Measurements from ENCODE around the gene RNF207. TPM values are rescaled to one million over a fixed set of nuclear protein-coding genes. Genes with fewer than 3 reads are reported as not detected.

Gene RNF207
- 4.1 and 23.6 TPM in 2 replicates for total RNA-seq

GRCh38 chr1:6205849-6206519, at the start of gene RNF207:
RNF207 (plus strand) TSS chr1:6206119; CDS start chr1:6206536, 417 bp downstream.

GRCh38 chr1:6180268-6180706, 25.6 kb upstream of the RNF207 start, which contains the start of gene CHD5:
CHD5 (minus strand) TSS chr1:6180321; CDS start chr1:6180023, 298 bp downstream.

GRCh38 chr1:6199298-6200187, 6.4 kb upstream of the RNF207 start, which contains the start of gene RPL22:
RPL22 (minus strand) TSS chr1:6199595; CDS start chr1:6199573, 22 bp downstream.

GRCh38 chr1:6243993-6244392, 38.1 kb downstream of the RNF207 start, which contains the start of gene HES3:
HES3 (plus strand) TSS chr1:6244179; CDS start chr1:6244366, 187 bp downstream.

GRCh38 chr1:6260961-6261614, 55.2 kb downstream of the RNF207 start, which contains the start of gene GPR153:
GPR153 (minus strand) TSS chr1:6261098; CDS start chr1:6254905, 6,193 bp downstream.

Other genes starting within 250 kb of the RNF207 start
- gene NPHP4, start 213.7 kb upstream of the RNF207 start, total RNA-seq, result 3.4 and 8.0 TPM in 2 replicates
- gene KCNAB2, start 160.2 kb upstream of the RNF207 start, total RNA-seq, result 1.7 and 2.3 TPM in 2 replicates
- under 0.01 and 0.07 TPM in 2 replicates for gene CHD5, start 25.8 kb upstream of the RNF207 start, total RNA-seq
- 133 and 152 TPM in 2 replicates for gene RPL22, start 6.5 kb upstream of the RNF207 start, total RNA-seq
- gene ICMT, start 29.8 kb downstream of the RNF207 start, total RNA-seq, result 72.8 and 81.2 TPM in 2 replicates
- not detected in 2 replicates for gene HES3, start 38.1 kb downstream of the RNF207 start, total RNA-seq
- 17.9 and 38.3 TPM in 2 replicates for gene GPR153, start 55.0 kb downstream of the RNF207 start, total RNA-seq
- 62.5 and 76.2 TPM in 2 replicates for gene ACOT7, start 187.6 kb downstream of the RNF207 start, total RNA-seq
- gene HES2, start 213.8 kb downstream of the RNF207 start, total RNA-seq, result 174 and 222 TPM in 2 replicates
- gene ESPN, start 218.7 kb downstream of the RNF207 start, total RNA-seq, result 2.4 and 43.2 TPM in 2 replicates